NCI-H748 (cell line): ENCODE data around the gene ENKD1.
A peak's percentile ranks its signal among the peaks of the same experiment; 100 is the strongest.

Source experiments
- DNase-seq: peaks from one replicate; lab custom pipeline; 2025; ENCODE audit not compliant: unreplicated experiment; lab: John Stamatoyannopoulos, UW

Gene ENKD1

GRCh38 chr16:67664258-67664657 lies 2.3 kb downstream of the ENKD1 start:
- no peak for DNase-seq

GRCh38 chr16:67663877-67664222 lies 2.7 kb downstream of the ENKD1 start:
- no peak for DNase-seq

GRCh38 chr16:67663151-67663876 lies 3.2 kb downstream of the ENKD1 start:
- DNase-seq, result peak; percentile 4

GRCh38 chr16:67662653-67663010 lies 3.9 kb downstream of the ENKD1 start:
- DNase-seq, result no peak

GRCh38 chr16:67661886-67662652 lies 4.5 kb downstream of the ENKD1 start:
- DNase-seq, result no peak

GRCh38 chr16:67661101-67661761 lies 5.3 kb downstream of the ENKD1 start:
- peak; percentile 58 for DNase-seq

- peak; percentile 98 for DNase-seq
Observed at GRCh38 chr16:67660564-67661028, 6.0 kb downstream of the ENKD1 start, which contains the start of gene PARD6A. TSS of gene PARD6A (plus strand) at chr16:67660960. CDS start at chr16:67661039, 79 bp downstream.

- DNase-seq, result peak; percentile 85
Observed at GRCh38 chr16:67659675-67660563, 6.6 kb downstream of the ENKD1 start, which contains the start of gene ACD. TSS of gene ACD (minus strand) at chr16:67660260. CDS start at chr16:67660220, 40 bp downstream.

- DNase-seq, result no peak
Observed at GRCh38 chr16:67658849-67659674, 7.5 kb downstream of the ENKD1 start.

GRCh38 chr16:67657751-67658518 lies 8.6 kb downstream of the ENKD1 start:
- DNase-seq, result no peak

- DNase-seq, result no peak
Observed at GRCh38 chr16:67657017-67657608, 9.4 kb downstream of the ENKD1 start.

- no peak for DNase-seq
Observed at GRCh38 chr16:67656344-67657016, 10.1 kb downstream of the ENKD1 start.

GRCh38 chr16:67655363-67655762 lies 11.2 kb downstream of the ENKD1 start:
- no peak for DNase-seq

- DNase-seq, result no peak
Observed at GRCh38 chr16:67654403-67654911, 12.1 kb downstream of the ENKD1 start.

GRCh38 chr16:67653789-67654402 lies 12.7 kb downstream of the ENKD1 start:
- DNase-seq, result no peak

- DNase-seq, result peak; percentile 56
Observed at GRCh38 chr16:67653128-67653788, 13.3 kb downstream of the ENKD1 start.

- DNase-seq, result peak; percentile 55
Observed at GRCh38 chr16:67652578-67653127, 13.9 kb downstream of the ENKD1 start.
